Right lobe of liver (tissue), 4 donors: Measurements from ENCODE around the gene CD74.

Experiments
- CTCF ChIP-seq, 4 donors: fragments of 200-600 bp in 3 of 4; fragments of 450-650 bp in 1 of 4; IDR thresholded peaks; one replicate each; pipeline versions ENCODE4 v1.5.1 to v1.8.0; 2016 to 2022; ENCODE audit warnings: antibody characterized with exemption in 4 of 4, mild to moderate bottlenecking in 2 of 4
- POLR2A ChIP-seq: fragments of 450-650 bp; IDR thresholded peaks from one replicate; pipeline ENCODE4 v1.6.1; 2017; ENCODE audit warnings: antibody characterized with exemption, mild to moderate bottlenecking
- donor health status: DM: no; HTN: no; CAD: no.
- donor health status: DM: no; HTN: no; CAD: no.
- donor health status: DM: no; HTN: yes; CAD: no.

- TF ChIP-seq POLR2A (no peak), CTCF (IDR thresholded peaks at IDR 0.05) (no peak)
These were observed 48.7 kb downstream of the CD74 start for GRCh38 chr5:150364004-150364403.
